Measurements from ENCODE around the gene ZNF664.

DNA sequence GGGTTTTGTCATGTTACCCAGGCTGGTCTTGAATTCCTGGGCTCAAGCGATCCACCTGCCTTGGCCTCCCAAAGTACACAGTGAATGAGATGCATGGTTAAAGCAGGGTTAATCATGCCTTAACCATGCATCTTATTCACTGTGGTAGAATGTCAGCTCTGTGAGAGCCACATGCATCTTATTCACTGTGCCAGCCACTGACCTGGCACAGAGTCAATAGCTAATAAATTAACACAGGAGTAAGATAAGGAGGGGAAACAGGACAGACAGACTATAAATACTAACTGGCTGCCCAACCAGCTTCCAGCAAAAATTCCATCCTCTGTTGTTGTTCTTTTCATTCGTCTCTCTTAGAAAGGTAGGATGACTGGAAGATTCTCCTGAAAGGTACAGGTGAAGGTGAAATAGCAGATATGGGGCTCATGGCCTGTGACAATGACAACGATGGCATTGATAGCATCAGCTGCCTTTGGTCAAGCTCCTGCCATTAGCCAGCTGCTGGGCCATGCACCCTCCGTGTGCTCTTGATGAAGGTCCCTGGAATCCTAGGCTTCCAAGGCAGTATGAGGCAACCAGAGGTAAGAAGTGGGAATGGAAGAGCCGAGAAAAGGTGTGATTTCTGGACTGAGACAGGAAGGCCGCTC lies 76.6 kb downstream of the ZNF664 start:
- TF ChIP-seq EZH2phosphoT487 (IDR thresholded peaks at IDR 0.05; ENCODE audit: insufficient read depth, low read depth) = no peak
- no peak for TF ChIP-seq EZH2 (IDR thresholded peaks at IDR 0.05; ENCODE audit: insufficient read depth, poor library complexity, severe bottlenecking)

Data from GM23248 (cell line).